Stimulated activated naive CD8-positive, alpha-beta T cell treated with anti-CD3 and anti-CD28 coated beads, Interleukin-15, amount 100 ng/mL, for 72 hours (primary cell): ENCODE data around the gene DDIT3.

Experiments
- ATAC-seq: fragments of 150-1000 bp; cut with Tn5 transposase; 2 replicates; pipeline ENCODE4 v1.10.0; 2021; ENCODE audit warnings: mild to moderate bottlenecking, moderate library complexity
- DNase-seq, 2 donors: peaks; one replicate each; pipeline ENCODE4 v3.0.0; 2021 to 2022
- H3K27ac Mint-ChIP-seq, 2 donors: one replicate each; pipeline ENCODE4 v1.8.0; 2022; ENCODE audit warnings: mild to moderate bottlenecking in 2 of 2, mixed read lengths in 2 of 2, moderate library complexity in 2 of 2
- H3K27me3 Mint-ChIP-seq: one replicate; pipeline ENCODE4 v1.8.0; 2022; ENCODE audit warnings: mixed read lengths
- H3K4me1 Mint-ChIP-seq: one replicate; pipeline ENCODE4 v1.8.0; 2022; ENCODE audit warnings: mild to moderate bottlenecking, mixed read lengths
- H3K4me3 Mint-ChIP-seq, 2 donors: one replicate each; pipeline ENCODE4 v1.8.0; 2022; ENCODE audit warnings: mild to moderate bottlenecking in 2 of 2, mixed read lengths in 2 of 2, moderate library complexity in 1 of 2
- H3K9me3 Mint-ChIP-seq, 2 donors: one replicate each; pipeline ENCODE4 v1.8.0; 2022; ENCODE audit warnings: mixed read lengths in 2 of 2

The DDIT3 gene

DNA sequence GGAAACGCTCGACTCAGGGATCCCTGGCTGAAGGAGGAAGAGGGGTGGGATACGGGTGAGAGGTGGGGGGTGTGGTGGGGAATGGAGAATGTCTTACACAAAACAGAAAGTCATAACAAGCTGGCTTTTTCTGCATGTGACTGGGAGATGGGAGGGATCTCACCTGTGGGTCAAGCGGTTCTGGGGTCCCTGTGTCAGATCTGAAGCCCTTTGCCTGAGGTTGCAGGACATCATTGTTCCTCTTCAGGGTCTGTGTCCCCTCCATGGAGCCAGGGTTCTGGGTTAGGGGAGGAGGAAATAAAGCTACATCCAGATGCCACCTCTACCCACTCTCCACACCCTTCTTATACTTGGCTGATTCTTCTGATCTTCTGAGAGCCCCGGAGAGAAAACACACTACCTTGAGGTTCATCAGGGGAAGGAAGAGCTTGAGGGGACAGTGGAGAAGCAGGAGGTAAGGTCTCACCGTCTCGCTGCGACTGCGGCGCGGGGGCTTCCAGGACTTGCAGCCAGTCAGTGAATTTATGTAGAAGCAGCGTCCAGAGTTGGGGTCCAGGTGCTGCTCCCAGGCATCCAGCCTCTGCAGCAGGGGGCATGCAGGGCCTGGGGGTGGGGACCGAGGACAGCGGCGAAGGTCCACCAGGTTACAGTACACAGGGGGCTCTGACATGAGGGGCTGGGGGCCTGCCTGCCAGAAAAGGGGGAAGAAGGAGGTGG is 43.2 kb downstream of the DDIT3 start:
- ATAC-seq: no peak
- no peak for DNase-seq

DNA sequence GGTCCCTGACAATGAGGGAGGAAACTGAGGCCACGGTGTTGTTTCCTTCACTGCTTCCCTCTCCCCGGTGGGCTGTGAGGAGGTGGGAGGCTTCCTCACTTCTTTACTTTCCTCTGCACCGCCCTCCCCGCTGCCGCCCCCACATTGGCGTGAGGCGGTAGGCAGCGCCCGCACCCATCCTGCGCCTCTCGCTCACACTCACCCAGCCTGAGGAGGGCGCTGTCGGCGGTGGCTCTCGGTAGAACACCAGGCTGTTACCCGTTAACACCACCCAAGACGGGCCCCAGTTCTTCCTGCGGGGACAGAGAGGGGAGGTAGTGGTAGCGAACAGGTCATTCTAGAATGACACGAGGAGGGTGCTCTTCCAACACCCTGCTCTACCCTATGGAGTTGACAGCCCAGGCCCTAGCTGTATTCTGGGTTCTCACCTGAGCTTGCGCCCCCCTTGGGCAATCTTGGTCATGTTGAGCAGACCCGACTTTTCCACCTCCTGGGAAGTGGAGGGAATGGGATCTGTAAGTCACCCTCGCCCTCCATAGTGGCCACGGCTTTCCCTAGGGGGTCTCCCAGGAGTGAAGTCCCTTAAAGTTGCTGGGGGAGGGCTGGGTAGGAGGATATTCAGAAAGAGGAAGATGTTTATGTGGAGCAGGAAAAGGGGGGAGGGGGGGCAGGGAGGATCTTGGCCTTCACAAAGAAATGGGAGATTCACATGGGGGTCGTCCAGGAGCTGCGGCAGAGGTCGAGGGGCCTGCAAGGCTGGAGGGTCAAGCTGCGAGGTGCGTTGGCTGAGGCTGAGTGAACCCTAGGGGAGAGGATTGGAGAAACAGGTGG is 43.9 kb downstream of the DDIT3 start:
- DNase-seq (peak; percentile 73 to 90), ATAC-seq (peak; percentile 70)
- no peaks in the 10 kb centered on the region for H3K27me3 Mint-ChIP-seq
- no peaks in the 10 kb centered on the region for H3K9me3 Mint-ChIP-seq
- H3K27ac Mint-ChIP-seq: peak overlapping the region; percentile 97 to 100
- H3K4me3 Mint-ChIP-seq: peak overlapping the region; percentile 80 to 97
- peaks cover 89% of the 10 kb centered on the region for H3K4me1 Mint-ChIP-seq

More for the DNA sequence above, 43.2 kb downstream of the DDIT3 start:
- no peaks in the 10 kb centered on the region for H3K9me3 Mint-ChIP-seq
- H3K27ac Mint-ChIP-seq: peak overlapping the region; percentile 97 to 100
- H3K27me3 Mint-ChIP-seq: no peaks in the 10 kb centered on the region
- H3K4me1 Mint-ChIP-seq: peaks cover 88% of the 10 kb centered on the region
- H3K4me3 Mint-ChIP-seq: peak overlapping the region; percentile 80 to 97

DNA sequence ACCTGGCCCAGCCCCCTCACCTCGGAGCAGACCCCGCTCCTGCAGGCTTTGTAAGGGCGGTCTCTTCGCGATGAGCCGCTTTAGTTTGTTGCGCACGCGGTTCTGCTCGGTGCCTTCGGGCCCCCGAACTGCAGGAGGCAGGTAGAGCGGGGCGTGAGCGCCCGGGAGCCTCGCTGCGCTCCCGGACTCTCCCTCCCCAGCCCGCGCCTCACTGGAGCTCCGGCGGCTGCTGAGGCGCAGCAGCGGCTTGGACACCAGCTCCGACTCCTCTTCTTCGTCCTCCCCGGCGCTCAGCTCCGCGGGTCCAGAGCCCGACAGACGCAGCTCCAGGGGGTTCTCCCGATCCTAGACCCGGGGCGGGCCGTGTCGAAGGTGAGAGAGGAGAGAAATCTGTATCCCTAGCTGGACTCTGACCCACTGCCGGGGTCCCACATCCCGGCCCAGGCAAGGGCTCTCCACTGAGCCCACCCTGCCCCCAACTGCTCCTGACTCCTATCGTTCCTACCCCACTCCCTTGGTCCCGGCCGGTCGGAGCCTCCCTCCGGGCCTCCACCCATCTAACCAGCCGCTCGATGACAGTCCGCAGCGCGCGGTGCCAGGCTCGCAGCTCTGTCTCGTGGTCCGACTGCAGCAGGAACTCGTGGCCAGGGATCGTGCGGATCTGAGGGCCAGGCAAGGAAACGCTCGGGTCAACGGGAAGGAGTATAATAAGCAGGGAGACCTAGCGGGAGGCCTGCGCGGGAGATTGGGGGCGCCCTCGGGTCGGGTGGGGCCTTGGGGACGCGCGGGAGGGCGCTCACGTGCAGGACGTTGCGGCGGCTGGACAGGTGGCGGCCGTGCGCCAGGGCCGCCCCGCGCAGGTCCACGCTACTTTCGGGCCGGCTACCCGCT is 44.8 kb downstream of the DDIT3 start:
- DNase-seq (no peak), ATAC-seq (no peak)
- Mint-ChIP-seq H3K9me3 (no peaks in the 10 kb centered on the region), H3K4me1 (peaks cover 86% of the 10 kb centered on the region), H3K4me3 (peak overlapping the region; percentile 80 to 97), H3K27me3 (no peaks in the 10 kb centered on the region), H3K27ac (no peak overlapping the region)

DNA sequence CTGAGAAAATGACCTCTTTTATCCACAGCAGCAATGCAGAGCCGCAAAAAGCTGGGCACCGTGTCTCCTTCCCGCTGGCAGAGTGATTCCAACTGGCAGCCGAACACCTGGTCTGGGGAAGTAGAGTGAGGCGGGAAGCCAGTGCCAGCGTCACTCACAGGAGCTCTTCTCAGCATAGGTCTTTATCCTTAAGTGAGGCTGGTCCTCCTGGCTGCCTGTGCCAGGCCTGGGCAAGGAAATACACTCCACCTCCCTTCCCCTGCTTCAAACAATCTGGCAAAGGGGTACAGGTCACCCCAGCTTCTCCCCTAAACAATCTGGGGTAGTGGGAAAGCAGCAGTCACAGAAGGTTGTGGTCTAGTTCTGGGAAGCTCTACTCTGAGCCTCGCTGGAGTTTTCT is 45.5 kb downstream of the DDIT3 start:
- DNase-seq (no peak), ATAC-seq (no peak)
- H3K4me3 Mint-ChIP-seq: peak overlapping the region; percentile 71 to 76
- peaks cover 80% of the 10 kb centered on the region for H3K4me1 Mint-ChIP-seq
- H3K9me3 Mint-ChIP-seq: no peaks in the 10 kb centered on the region
- no peaks in the 10 kb centered on the region for H3K27me3 Mint-ChIP-seq
- H3K27ac Mint-ChIP-seq: no peak overlapping the region

DNA sequence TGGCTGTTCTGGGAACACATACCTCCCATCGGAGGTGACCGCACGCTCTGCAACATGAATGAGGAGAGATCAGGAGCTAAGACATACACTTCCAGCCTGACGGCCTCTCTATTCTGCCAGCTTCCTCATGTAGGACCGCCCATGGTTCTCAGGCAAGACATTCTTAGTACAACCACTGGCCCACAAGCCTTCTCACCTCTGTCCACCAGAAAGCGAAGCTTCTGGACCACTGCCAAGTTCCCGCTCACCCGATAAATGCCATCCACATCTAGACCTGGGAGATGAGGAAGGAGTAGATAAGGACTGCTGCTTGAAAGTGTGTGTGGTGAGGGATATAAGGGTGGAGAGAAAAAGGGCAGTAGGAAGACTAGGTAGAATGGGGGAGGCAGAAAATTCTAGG is 45.9 kb downstream of the DDIT3 start:
- DNase-seq (no peak), ATAC-seq (no peak)
- Mint-ChIP-seq H3K4me1 (peaks cover 75% of the 10 kb centered on the region), H3K9me3 (no peaks in the 10 kb centered on the region), H3K4me3 (peak overlapping the region; percentile 71 to 76), H3K27me3 (no peaks in the 10 kb centered on the region), H3K27ac (peak overlapping the region; percentile 81 to 95)

DNA sequence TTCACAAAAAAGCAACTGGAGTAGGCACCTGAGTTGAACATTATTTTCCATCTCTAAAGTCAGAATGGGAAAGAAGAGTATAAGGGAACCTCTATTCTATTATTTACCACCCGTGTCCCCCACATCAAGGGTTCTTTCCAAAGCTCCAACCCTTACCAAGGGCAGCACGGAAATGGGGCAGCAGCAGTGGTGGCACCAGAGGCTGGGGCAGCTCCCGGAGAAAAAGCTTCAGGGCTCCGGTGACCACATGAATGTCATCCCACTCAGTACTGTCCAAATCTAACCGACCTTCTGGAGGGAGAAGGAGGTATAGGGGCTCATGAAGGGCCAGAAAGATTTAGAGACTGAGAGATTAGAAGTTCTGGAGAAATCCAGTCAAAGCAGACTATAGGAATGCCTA is 46.4 kb downstream of the DDIT3 start:
- ATAC-seq (no peak), DNase-seq (no peak)
- Mint-ChIP-seq H3K9me3 (no peaks in the 10 kb centered on the region), H3K27ac (peak overlapping the region in 1 of 2 donors; percentile 95), H3K4me1 (peaks cover 70% of the 10 kb centered on the region), H3K4me3 (peak overlapping the region; percentile 71 to 76), H3K27me3 (no peaks in the 10 kb centered on the region)

DNA sequence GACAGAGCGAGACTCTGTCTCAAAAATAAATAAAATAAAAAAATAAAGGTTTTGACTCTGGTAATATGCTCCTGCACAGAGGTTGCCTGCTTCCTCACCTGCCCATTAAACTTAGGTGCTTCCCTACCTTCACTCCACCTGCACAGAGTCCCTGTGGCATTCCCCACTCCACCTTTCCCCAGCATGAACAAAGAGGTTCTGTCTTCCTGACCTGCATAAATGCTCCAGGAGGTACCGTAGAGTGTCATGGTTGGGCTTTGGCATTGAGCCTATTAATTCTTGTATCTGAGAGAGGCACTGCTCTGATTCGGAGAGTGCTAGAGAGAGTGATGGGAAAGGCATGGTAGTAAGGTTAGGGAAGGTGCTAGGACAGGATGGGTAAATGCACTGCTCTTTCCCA is 46.9 kb downstream of the DDIT3 start:
- H3K4me1 Mint-ChIP-seq: peaks cover 65% of the 10 kb centered on the region
- DNase-seq: no peak
- no peak overlapping the region for H3K4me3 Mint-ChIP-seq
- no peaks in the 10 kb centered on the region for H3K27me3 Mint-ChIP-seq
- no peaks in the 10 kb centered on the region for H3K9me3 Mint-ChIP-seq
- H3K27ac Mint-ChIP-seq: no peak overlapping the region
- no peak for ATAC-seq

DNA sequence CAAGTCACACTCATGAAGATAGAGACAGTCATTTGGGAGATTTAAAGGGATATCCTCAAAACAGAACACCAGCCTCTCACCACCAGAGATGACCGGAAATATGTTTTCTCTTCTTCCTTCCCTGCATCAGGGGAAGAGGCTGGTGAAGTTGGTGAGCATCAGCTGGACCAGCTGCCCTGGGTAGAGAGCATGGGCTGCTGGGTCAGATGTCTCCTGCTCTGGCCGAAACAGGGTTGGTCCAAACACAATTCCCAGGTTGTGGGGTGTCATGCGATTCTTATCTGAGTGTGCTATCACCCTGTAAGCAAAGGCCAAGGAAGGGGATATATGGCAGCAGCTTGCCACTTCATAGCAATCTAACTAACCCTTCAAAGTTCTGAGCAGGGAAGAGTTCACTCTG is 47.9 kb downstream of the DDIT3 start:
- Mint-ChIP-seq H3K4me3 (no peak overlapping the region), H3K27me3 (no peaks in the 10 kb centered on the region), H3K9me3 (no peaks in the 10 kb centered on the region), H3K27ac (peak overlapping the region in 1 of 2 donors; percentile 84), H3K4me1 (peaks cover 59% of the 10 kb centered on the region)
- no peak for DNase-seq
- ATAC-seq: no peak

DNA sequence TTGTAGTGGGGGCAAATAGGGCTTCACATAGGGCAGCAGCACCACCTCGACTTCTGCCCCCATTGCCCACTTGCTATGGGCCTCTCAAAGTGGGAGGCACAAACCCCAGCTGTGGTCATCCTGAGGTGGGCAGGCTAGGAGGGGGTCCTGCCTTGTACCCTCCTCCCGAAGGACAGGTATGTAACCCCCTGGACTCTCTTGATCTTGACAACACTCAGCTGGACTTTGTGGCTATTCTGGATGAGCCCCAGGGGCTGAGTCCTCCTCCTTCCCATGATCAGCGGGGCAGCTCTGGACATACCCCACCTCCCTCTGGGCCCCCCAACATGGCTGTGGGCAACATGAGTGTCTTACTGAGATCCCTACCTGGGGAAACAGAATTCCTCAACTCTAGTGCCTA is 48.7 kb downstream of the DDIT3 start:
- H3K27me3 Mint-ChIP-seq: no peaks in the 10 kb centered on the region
- H3K4me1 Mint-ChIP-seq: peaks cover 59% of the 10 kb centered on the region
- DNase-seq (no peak), ATAC-seq (no peak)
- H3K27ac Mint-ChIP-seq: peak overlapping the region in 1 of 2 donors; percentile 84
- H3K4me3 Mint-ChIP-seq: no peak overlapping the region
- no peaks in the 10 kb centered on the region for H3K9me3 Mint-ChIP-seq

DNA sequence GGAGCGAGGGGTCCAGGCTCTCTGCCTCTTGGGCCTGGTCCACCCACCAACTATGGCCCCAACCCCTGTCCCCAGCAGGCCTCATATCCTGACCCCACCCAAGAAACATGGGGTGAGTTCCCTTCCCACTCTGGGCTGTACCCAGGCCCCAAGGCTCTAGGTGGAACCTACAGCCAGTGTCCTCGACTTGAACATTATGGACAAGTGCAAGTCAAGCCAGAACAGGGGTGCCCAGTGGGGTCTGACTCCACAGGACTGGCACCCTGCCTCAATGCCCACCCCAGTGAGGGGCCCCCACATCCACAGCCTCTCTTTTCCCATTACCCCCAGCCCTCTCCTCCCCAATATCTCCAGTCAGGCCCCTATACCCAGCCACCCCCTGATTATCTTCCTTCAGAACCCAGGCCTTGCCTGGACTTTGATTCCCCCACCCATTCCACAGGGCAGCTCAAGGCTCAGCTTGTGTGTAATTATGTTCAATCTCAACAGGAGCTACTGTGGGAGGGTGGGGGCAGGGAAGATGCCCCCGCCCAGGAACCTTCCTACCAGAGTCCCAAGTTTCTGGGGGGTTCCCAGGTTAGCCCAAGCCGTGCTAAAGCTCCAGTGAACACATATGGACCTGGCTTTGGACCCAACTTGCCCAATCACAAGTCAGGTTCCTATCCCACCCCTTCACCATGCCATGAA is 49.2 kb downstream of the DDIT3 start:
- H3K4me1 Mint-ChIP-seq: peaks cover 53% of the 10 kb centered on the region
- no peaks in the 10 kb centered on the region for H3K9me3 Mint-ChIP-seq
- H3K4me3 Mint-ChIP-seq: no peak overlapping the region
- DNase-seq (no peak), ATAC-seq (peak; percentile 4)
- peak overlapping the region in 1 of 2 donors; percentile 92 for H3K27ac Mint-ChIP-seq
- no peaks in the 10 kb centered on the region for H3K27me3 Mint-ChIP-seq

DNA sequence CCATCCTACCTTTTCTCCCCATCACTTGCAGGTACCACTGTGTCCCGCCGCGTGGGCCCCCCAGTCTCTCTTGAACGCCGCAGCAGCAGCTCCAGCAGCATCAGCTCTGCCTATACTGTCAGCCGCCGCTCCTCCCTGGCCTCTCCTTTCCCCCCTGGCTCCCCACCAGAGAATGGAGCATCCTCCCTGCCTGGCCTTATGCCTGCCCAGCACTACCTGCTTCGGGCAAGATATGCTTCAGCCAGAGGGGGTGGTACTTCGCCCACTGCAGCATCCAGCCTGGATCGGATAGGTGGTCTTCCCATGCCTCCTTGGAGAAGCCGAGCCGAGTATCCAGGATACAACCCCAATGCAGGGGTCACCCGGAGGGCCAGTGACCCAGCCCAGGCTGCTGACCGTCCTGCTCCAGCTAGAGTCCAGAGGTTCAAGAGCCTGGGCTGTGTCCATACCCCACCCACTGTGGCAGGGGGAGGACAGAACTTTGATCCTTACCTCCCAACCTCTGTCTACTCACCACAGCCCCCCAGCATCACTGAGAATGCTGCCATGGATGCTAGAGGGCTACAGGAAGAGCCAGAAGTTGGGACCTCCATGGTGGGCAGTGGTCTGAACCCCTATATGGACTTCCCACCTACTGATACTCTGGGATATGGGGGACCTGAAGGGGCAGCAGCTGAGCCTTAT is 49.9 kb downstream of the DDIT3 start:
- Mint-ChIP-seq H3K4me1 (peaks cover 52% of the 10 kb centered on the region), H3K27me3 (no peaks in the 10 kb centered on the region), H3K27ac (no peak overlapping the region), H3K9me3 (no peaks in the 10 kb centered on the region), H3K4me3 (no peak overlapping the region)
- DNase-seq (no peak), ATAC-seq (peak; percentile 8)

DNA sequence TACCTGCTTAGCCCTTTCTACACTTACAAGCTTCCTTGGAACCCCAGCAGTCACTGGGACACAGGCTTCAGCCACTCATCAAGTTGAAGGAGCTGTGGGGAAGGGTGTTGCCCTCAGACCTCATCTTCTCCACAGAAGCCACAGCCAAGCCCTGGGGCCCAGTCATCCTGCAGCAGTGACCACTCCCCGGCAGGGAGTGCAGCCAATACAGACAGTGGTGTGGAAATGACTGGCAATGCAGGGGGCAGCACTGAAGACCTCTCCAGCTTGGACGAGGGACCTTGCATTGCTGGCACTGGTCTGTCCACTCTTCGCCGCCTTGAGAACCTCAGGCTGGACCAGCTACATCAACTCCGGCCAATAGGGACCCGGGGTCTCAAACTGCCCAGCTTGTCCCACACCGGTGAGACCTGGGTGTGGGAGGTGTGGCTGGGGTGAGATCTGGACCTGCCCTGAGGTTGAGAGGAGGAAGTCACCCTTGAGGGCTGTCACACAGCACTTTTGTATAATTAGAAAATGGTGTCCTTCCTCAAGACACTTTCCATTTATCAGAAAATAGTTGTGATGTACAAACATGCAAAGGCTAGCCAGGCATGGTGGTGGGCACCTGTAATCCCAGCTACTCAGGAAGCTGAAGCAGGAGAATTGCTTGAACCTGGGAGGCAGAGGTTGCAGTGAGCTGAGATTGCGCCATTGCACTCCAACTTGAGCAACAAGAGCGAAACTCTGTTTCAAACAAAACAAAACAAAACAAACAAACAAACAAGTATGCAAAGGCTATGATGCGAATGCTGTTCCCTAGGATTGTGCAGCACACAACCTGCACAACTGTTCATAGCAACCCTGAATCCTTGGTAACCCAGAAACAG is 50.8 kb downstream of the DDIT3 start:
- DNase-seq (no peak), ATAC-seq (no peak)
- H3K9me3 Mint-ChIP-seq: no peaks in the 10 kb centered on the region
- no peak overlapping the region for H3K4me3 Mint-ChIP-seq
- H3K27ac Mint-ChIP-seq: no peak overlapping the region
- H3K27me3 Mint-ChIP-seq: no peaks in the 10 kb centered on the region
- peaks cover 51% of the 10 kb centered on the region for H3K4me1 Mint-ChIP-seq

DNA sequence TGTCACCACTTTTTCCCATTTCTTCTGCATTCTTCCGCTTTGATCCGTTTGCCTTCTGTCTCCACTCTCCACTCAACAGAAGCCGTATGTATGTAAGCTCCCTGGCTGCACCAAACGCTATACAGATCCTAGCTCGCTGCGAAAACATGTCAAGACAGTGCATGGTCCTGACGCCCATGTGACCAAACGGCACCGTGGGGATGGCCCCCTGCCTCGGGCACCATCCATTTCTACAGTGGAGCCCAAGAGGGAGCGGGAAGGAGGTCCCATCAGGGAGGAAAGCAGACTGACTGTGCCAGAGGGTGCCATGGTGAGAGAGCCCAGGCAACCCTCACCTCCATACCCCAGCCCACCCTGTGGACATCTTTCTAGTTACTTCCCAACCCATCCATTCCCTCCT is 52.4 kb downstream of the DDIT3 start:
- no peaks in the 10 kb centered on the region for H3K27me3 Mint-ChIP-seq
- H3K4me1 Mint-ChIP-seq: peaks cover 51% of the 10 kb centered on the region
- no peak overlapping the region for H3K27ac Mint-ChIP-seq
- no peaks in the 10 kb centered on the region for H3K9me3 Mint-ChIP-seq
- DNase-seq: no peak
- no peak overlapping the region for H3K4me3 Mint-ChIP-seq
- ATAC-seq: no peak
